ENCODE data around the gene COMMD2. TPM values are rescaled to one million over a fixed set of nuclear protein-coding genes. Genes with fewer than 3 reads are reported as not detected.

COMMD2 gene
- total and polyA plus RNA-seq, 2 of the 4 experiments (the other 2 are of a cell fraction): 23.6 to 46.1 TPM

GRCh38 chr3:149715247-149715646 lies 37.0 kb downstream of the COMMD2 start:
- H3K9me1 ChIP-seq (ENCODE audit: insufficient read depth, low read length): no peaks in the 10 kb centered on the region
- no peak overlapping the region for H3K27ac ChIP-seq (ENCODE audit: insufficient read depth, low read length)
- DNase-seq (no peak), ATAC-seq (ENCODE audit: low read depth) (no peak)
- no peaks in the 10 kb centered on the region for H4K20me1 ChIP-seq (ENCODE audit: insufficient read depth, low read length)
- 97% methylated on average over 8 of the region's 13 CpGs; no CpG with 5 or more reads in 1 of the 2 experiments for whole genome bisulfite sequencing, 2 experiments (ENCODE audit: extremely low coverage in 2 of 2, insufficient read length in 1 of 2)
- no peak overlapping the region for H2AK9ac ChIP-seq (replicated peaks; ENCODE audit: low read depth, low read length, poor library complexity)
- no peak overlapping the region for H2AFZ ChIP-seq (replicated peaks; ENCODE audit: low read length, poor library complexity)
- no peak overlapping the region for H2BK5ac ChIP-seq (ENCODE audit: low read depth, low read length, poor library complexity, severe bottlenecking)
- no peak overlapping the region for H3K14ac ChIP-seq (replicated peaks; ENCODE audit: low read depth, low read length)
- no peak overlapping the region for H2BK15ac ChIP-seq (ENCODE audit: low read depth, low read length)
- no peaks in the 10 kb centered on the region; a peak in 1 of 4 replicates for H3K79me1 ChIP-seq (ENCODE audit: low read depth in 1 of 2, low read length in 2 of 2)
- TF ChIP-seq SMC3 (IDR thresholded peaks at IDR 0.05; ENCODE audit: low read depth, low read length): no peak
- H4K5ac ChIP-seq (ENCODE audit: low read depth, low read length): no peak overlapping the region
- H3K27me3 ChIP-seq (ENCODE audit: control insufficient read depth, insufficient read depth, low read length): no peaks in the 10 kb centered on the region
- no peak overlapping the region for H3K18ac ChIP-seq (ENCODE audit: low read depth, low read length)
- peak overlapping the region; percentile 15; the same call in 1 of the 2 replicates for H2AK5ac ChIP-seq (ENCODE audit: low read depth, low read length)
- ChIA-PET POLR2A (ENCODE audit: unreplicated experiment) (no interaction called here), CTCF (no interaction called here)
- in situ Hi-C loops (cut with MboI; ENCODE audit: low sequenced_read_pairs): loop anchor here (5.0 to 25.0 kb wide), 3 partner anchors 203 to 753 kb away; no protein-coding TSS in a partner anchor
- H3K23ac ChIP-seq (ENCODE audit: low read depth, low read length): no peak overlapping the region
- no peak overlapping the region for H3K9ac ChIP-seq (ENCODE audit: low read depth, low read length)
- H2BK20ac ChIP-seq (ENCODE audit: low read depth, low read length): no peak overlapping the region
- H3K4me2 ChIP-seq (ENCODE audit: low read depth, low read length): no peak overlapping the region
- intact Hi-C loops (cut with micrococcal nuclease): no loop called here
- no peaks in the 10 kb centered on the region for H3K9me3 ChIP-seq (ENCODE audit: control insufficient read depth, insufficient read depth, low read length)
- no peak overlapping the region for H3K4ac ChIP-seq (ENCODE audit: low read depth, low read length)
- dilution Hi-C loops (cut with HindIII; ENCODE audit: low sequenced_read_pairs, unreplicated experiment): no loop called here
- no peaks in the 10 kb centered on the region for H3K36me3 ChIP-seq (ENCODE audit: control insufficient read depth, insufficient read depth, low read length)
- H3K4me1 ChIP-seq (ENCODE audit: control insufficient read depth, insufficient read depth, low read length): no peaks in the 10 kb centered on the region
- H4K91ac ChIP-seq (ENCODE audit: insufficient read depth, low read depth, low read length): no peak overlapping the region
- no peak overlapping the region for H3K56ac ChIP-seq (ENCODE audit: extremely low read depth, insufficient read depth, low read length)
- H4K8ac ChIP-seq (ENCODE audit: low read depth in 2 of 2, low read length in 2 of 2): no peak overlapping the region
- H3K4me3 ChIP-seq (ENCODE audit: insufficient read depth, low read depth, low read length): no peak overlapping the region
- no peak overlapping the region for H2BK120ac ChIP-seq (ENCODE audit: low read depth, low read length)
- no TSS peak for BruUV-seq (replicated peaks)

Data from IMR-90 (cell line).